Spinal cord (tissue), 10 donors: ENCODE results near the gene ROR2. TPM values are rescaled to one million over a fixed set of nuclear protein-coding genes. Genes with fewer than 3 reads are reported as not detected.

ENCODE experiments used
- DNase-seq, 6 donors: peaks; one replicate each; pipeline versions ENCODE4 v3.0.0 to v3.0.0-alpha.2; 2013 to 2015; ENCODE audit warnings: low spot score in 6 of 6, low read depth in 4 of 6
- H3K27ac ChIP-seq: one replicate; pipeline ENCODE4 v1.5.1; 2013; ENCODE audit warnings: low read depth, low read length, control low read depth
- H3K27me3 ChIP-seq: one replicate; pipeline ENCODE4 v1.6.1; 2013; ENCODE audit warnings: low read length; ENCODE audit not compliant: control insufficient read depth, insufficient read depth
- H3K36me3 ChIP-seq: one replicate; pipeline ENCODE4 v1.6.1; 2013; ENCODE audit warnings: low read length; ENCODE audit not compliant: control insufficient read depth, insufficient read depth
- H3K4me1 ChIP-seq: one replicate; pipeline ENCODE4 v1.6.1; 2013; ENCODE audit warnings: low read length; ENCODE audit not compliant: control insufficient read depth, insufficient read depth
- H3K4me3 ChIP-seq: one replicate; pipeline ENCODE4 v1.5.1; 2013; ENCODE audit warnings: low read depth, low read length, control low read depth
- H3K9me3 ChIP-seq: one replicate; pipeline ENCODE4 v1.6.1; 2013; ENCODE audit warnings: low read length; ENCODE audit not compliant: control insufficient read depth, insufficient read depth
- WGBS: methylation state at CpG from one replicate; pipeline ENCODE4 v1.1.5; 2013; ENCODE audit warnings: missing lambda C conversion rate; ENCODE audit not compliant: insufficient coverage; 5-methylcytosine and 5-hydroxymethylcytosine counted together
- polyA plus RNA-seq, 2 donors: library from polyadenylated mRNA; unstranded; fragments of 120-200 nt; gene quantifications; one replicate each; pipeline ENCODE4 v1.2.1, GENCODE V29; 2013; ENCODE audit not compliant: insufficient read length in 2 of 2
- total RNA-seq, 2 donors: library from RNA; depleted of rRNA in 1 of 2; stranded (reverse); fragments of 120-200 nt in 1 of 2; fragments of >200 nt in 1 of 2; gene quantifications; one replicate each; pipeline versions ENCODE4 v1.2.3 to v1.2.4, GENCODE V29; 2013 to 2014
- donor health status: healthy.

ROR2 gene
- total and polyA plus RNA-seq, 4 donors = 3.1 to 20.6 (median 5.0) TPM

- DNase-seq = no peak
- Histone ChIP-seq H3K9me3 (no peaks in the 10 kb centered on the region), H3K4me1 (peaks cover 4% of the 10 kb centered on the region), H3K27ac (no peak overlapping the region), H3K4me3 (no peak overlapping the region), H3K27me3 (no peaks in the 10 kb centered on the region), H3K36me3 (no peaks in the 10 kb centered on the region)
- WGBS = 94% methylated on average over 2 of the region's 2 CpGs
Measured at GRCh38 chr9:91606255-91606995, 343.6 kb downstream of the ROR2 start.

DNA sequence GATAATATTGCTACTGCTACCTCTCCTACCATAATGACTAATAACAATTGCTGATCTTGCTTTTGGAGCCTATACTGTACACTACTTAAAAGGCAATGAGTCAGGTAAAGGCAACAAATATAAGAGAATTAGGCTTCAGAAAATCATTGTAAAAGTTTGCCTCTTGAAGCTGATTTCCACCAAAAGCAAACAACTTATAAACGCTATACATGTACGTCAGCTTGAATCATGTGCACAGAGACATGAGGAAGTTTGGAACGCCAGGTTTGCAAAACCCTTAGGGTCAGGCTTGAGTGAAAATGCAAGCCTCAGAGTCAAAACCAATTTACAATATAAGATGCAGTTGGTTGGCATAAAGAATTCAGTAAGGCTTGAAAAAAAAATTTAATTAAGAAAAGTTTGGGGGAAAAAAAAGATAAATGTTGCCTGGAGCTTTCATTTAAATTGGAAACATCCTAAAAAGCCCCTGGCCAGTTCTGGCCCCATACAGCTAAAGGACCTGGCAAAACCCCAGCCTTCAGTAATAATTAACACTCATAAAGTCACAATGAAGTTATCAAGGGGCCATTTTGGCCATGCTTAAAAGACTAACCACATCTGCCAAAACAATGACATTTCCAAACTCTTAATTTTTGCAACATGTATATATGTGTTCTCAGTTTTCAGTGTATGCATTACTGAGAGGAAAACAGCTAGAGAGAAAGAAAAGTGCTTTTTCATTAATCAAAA is 345.4 kb downstream of the ROR2 start:
- peaks cover 4% of the 10 kb centered on the region for H3K4me1 ChIP-seq
- no peak overlapping the region for H3K27ac ChIP-seq
- no peaks in the 10 kb centered on the region for H3K36me3 ChIP-seq
- H3K4me3 ChIP-seq = no peak overlapping the region
- WGBS = 40% methylated on average over 1 of the region's 3 CpGs
- no peaks in the 10 kb centered on the region for H3K27me3 ChIP-seq
- DNase-seq = peak in 2 of 6 donors; percentile 15 to 74
- H3K9me3 ChIP-seq = no peaks in the 10 kb centered on the region

- no peaks in the 10 kb centered on the region for H3K9me3 ChIP-seq
- H3K27me3 ChIP-seq = no peaks in the 10 kb centered on the region
- WGBS = 76% methylated on average over 3 of the region's 3 CpGs
- DNase-seq = no peak
- no peak overlapping the region for H3K4me3 ChIP-seq
- peaks cover 4% of the 10 kb centered on the region for H3K4me1 ChIP-seq
- no peak overlapping the region for H3K27ac ChIP-seq
- H3K36me3 ChIP-seq = no peaks in the 10 kb centered on the region
Measured at GRCh38 chr9:91603932-91604331, 346.1 kb downstream of the ROR2 start.

GRCh38 chr9:91599564-91599963 is 350.5 kb downstream of the ROR2 start:
- Histone ChIP-seq H3K36me3 (no peaks in the 10 kb centered on the region), H3K4me3 (no peak overlapping the region), H3K27me3 (no peaks in the 10 kb centered on the region), H3K4me1 (peaks cover 4% of the 10 kb centered on the region), H3K27ac (no peak overlapping the region), H3K9me3 (no peaks in the 10 kb centered on the region)
- no peak for DNase-seq
- 100% methylated on average over 2 of the region's 3 CpGs for WGBS

- Histone ChIP-seq H3K9me3 (no peaks in the 10 kb centered on the region), H3K4me3 (no peak overlapping the region), H3K27me3 (no peaks in the 10 kb centered on the region), H3K36me3 (no peaks in the 10 kb centered on the region), H3K4me1 (peaks cover 10% of the 10 kb centered on the region), H3K27ac (no peak overlapping the region)
- no peak for DNase-seq
- WGBS = 63% methylated on average over 3 of the region's 3 CpGs
Measured at GRCh38 chr9:91591627-91592026, 358.4 kb downstream of the ROR2 start.

- H3K4me1 ChIP-seq = peaks cover 10% of the 10 kb centered on the region
- H3K27ac ChIP-seq = no peak overlapping the region
- H3K9me3 ChIP-seq = no peaks in the 10 kb centered on the region
- no peaks in the 10 kb centered on the region for H3K27me3 ChIP-seq
- 35% methylated on average over 3 of the region's 7 CpGs for WGBS
- no peak overlapping the region for H3K4me3 ChIP-seq
- DNase-seq = peak in 3 of 6 donors; percentile 18 to 75 (median 54)
- no peaks in the 10 kb centered on the region for H3K36me3 ChIP-seq
Measured at GRCh38 chr9:91589101-91589553, 360.9 kb downstream of the ROR2 start.

- Histone ChIP-seq H3K27ac (no peak overlapping the region), H3K27me3 (no peaks in the 10 kb centered on the region), H3K36me3 (no peaks in the 10 kb centered on the region), H3K4me1 (peaks cover 10% of the 10 kb centered on the region), H3K4me3 (no peak overlapping the region), H3K9me3 (no peaks in the 10 kb centered on the region)
- no peak for DNase-seq
- WGBS = 64% methylated on average over 6 of the region's 8 CpGs
Measured at GRCh38 chr9:91586282-91586681, 363.7 kb downstream of the ROR2 start.

DNA sequence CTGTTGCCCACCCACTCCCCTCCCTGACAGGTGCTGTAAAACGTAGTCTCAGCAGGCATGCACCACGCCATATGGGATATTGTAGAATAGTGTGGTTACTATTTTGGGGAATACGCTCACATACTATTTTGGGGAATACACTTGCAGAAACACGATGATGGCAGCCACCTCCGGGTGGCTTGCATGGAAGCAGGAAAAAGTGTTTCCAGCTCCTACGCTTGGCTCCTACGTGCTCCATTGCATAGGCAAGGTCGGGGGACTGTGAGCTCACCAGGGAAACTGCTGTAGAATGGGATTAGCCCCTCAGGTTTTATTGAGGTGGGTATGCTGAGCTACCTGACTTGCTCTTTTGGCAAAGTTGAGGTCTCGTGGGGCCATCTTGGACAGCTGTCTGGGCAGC is 366.1 kb downstream of the ROR2 start:
- peak in 1 of 6 donors; percentile 27 for DNase-seq
- 97% methylated on average over 8 of the region's 9 CpGs for WGBS
- Histone ChIP-seq H3K9me3 (no peaks in the 10 kb centered on the region), H3K27me3 (no peaks in the 10 kb centered on the region), H3K4me3 (no peak overlapping the region), H3K27ac (no peak overlapping the region), H3K36me3 (no peaks in the 10 kb centered on the region), H3K4me1 (peaks cover under 1% of the 10 kb centered on the region)

GRCh38 chr9:91583161-91583875 is 366.7 kb downstream of the ROR2 start:
- H3K36me3 ChIP-seq = no peaks in the 10 kb centered on the region
- DNase-seq = no peak
- no peaks in the 10 kb centered on the region for H3K9me3 ChIP-seq
- no peak overlapping the region for H3K4me3 ChIP-seq
- H3K27ac ChIP-seq = no peak overlapping the region
- peaks cover 4% of the 10 kb centered on the region for H3K4me1 ChIP-seq
- H3K27me3 ChIP-seq = no peaks in the 10 kb centered on the region
